IMR-90 (cell line): ENCODE results near the gene INAVA. TPM values are rescaled to one million over a fixed set of nuclear protein-coding genes. Genes with fewer than 3 reads are reported as not detected.
"Not testable (repeated sequence)": the region's sequence is repeated elsewhere in the genome, so short reads cannot be mapped to it uniquely, and the experiment has no call there.

Experiments
- ATAC-seq: fragments of 200-7000 bp; cut with Tn5 transposase; 2 replicates; pipeline ENCODE4 v1.9.1; 2020; ENCODE audit warnings: low read depth, mild to moderate bottlenecking, moderate library complexity
- BruUV-seq: library from RNA; stranded (reverse); fragments of 400-500 nt; replicated peaks from 2 replicates; lab custom pipeline; 2021; lab: Mats Ljungman, UMichigan
- CTCF ChIA-PET: fragments of 300-600 bp; formaldehyde crosslinking; extraction: SDS; loops from one replicate; lab custom pipeline; 2021; ENCODE audit warnings: antibody characterized with exemption; lab: Yijun Ruan, JAX
- POLR2A ChIA-PET: fragments of 300-600 bp; sonication (Branson Sonifier 250); formaldehyde crosslinking; loops from one replicate; lab custom pipeline; 2022; ENCODE audit warnings: antibody characterized with exemption; ENCODE audit not compliant: unreplicated experiment; lab: Charles Lee
- DNase-seq: peaks from one replicate; pipeline ENCODE4 v3.0.0; 2013
- H2AFZ ChIP-seq: replicated peaks from 2 replicates; pipeline ENCODE3; 2013; ENCODE audit warnings: low read length, mild to moderate bottlenecking; ENCODE audit not compliant: poor library complexity
- H2AK5ac ChIP-seq: 2 replicates; pipeline ENCODE4 v1.6.1; 2013; ENCODE audit warnings: low read depth, low read length, inconsistent platforms
- H2AK9ac ChIP-seq: replicated peaks from 2 replicates; pipeline ENCODE3; 2013; ENCODE audit warnings: mild to moderate bottlenecking, low read depth, low read length, moderate library complexity; ENCODE audit not compliant: poor library complexity
- H2BK120ac ChIP-seq: 2 replicates; pipeline ENCODE4 v1.6.1; 2013; ENCODE audit warnings: low read depth, low read length, inconsistent platforms
- H2BK15ac ChIP-seq: 3 replicates; pipeline ENCODE4 v1.6.1; 2013; ENCODE audit warnings: low read depth, low read length, inconsistent platforms
- H2BK20ac ChIP-seq: 2 replicates; pipeline ENCODE4 v1.6.1; 2013; ENCODE audit warnings: low read depth, mild to moderate bottlenecking, inconsistent platforms, low read length, moderate library complexity
- H2BK5ac ChIP-seq: 2 replicates; pipeline ENCODE4 v1.6.1; 2013; ENCODE audit warnings: mild to moderate bottlenecking, low read depth, low read length, inconsistent platforms; ENCODE audit not compliant: poor library complexity, severe bottlenecking
- H3K14ac ChIP-seq: replicated peaks from 2 replicates; pipeline ENCODE4 v1.6.1; 2013; ENCODE audit warnings: low read depth, low read length, inconsistent platforms
- H3K18ac ChIP-seq: 2 replicates; pipeline ENCODE4 v1.6.1; 2013; ENCODE audit warnings: low read depth, low read length, control low read depth
- H3K23ac ChIP-seq: 2 replicates; pipeline ENCODE4 v1.6.1; 2013; ENCODE audit warnings: low read depth, low read length, inconsistent platforms
- H3K27ac ChIP-seq: 2 replicates; pipeline ENCODE4 v1.5.1; 2013; ENCODE audit warnings: mild to moderate bottlenecking, control low read depth, low read length; ENCODE audit not compliant: insufficient read depth
- H3K27me3 ChIP-seq: 2 replicates; pipeline ENCODE4 v1.6.1; 2013; ENCODE audit warnings: low read length; ENCODE audit not compliant: control insufficient read depth, insufficient read depth
- H3K36me3 ChIP-seq: 2 replicates; pipeline ENCODE4 v1.6.1; 2013; ENCODE audit warnings: low read length, mixed read lengths; ENCODE audit not compliant: control insufficient read depth, insufficient read depth
- H3K4ac ChIP-seq: 2 replicates; pipeline ENCODE4 v1.6.1; 2013; ENCODE audit warnings: low read depth, low read length, inconsistent platforms
- H3K4me1 ChIP-seq: 2 replicates; pipeline ENCODE4 v1.6.1; 2013; ENCODE audit warnings: low read length, mixed read lengths; ENCODE audit not compliant: control insufficient read depth, insufficient read depth
- H3K4me2 ChIP-seq: 2 replicates; pipeline ENCODE4 v1.6.1; 2013; ENCODE audit warnings: low read depth, mild to moderate bottlenecking, control low read depth, low read length, moderate library complexity
- H3K4me3 ChIP-seq: 2 replicates; pipeline ENCODE4 v1.5.1; 2013; ENCODE audit warnings: low read depth, mild to moderate bottlenecking, control low read depth, low read length, moderate library complexity; ENCODE audit not compliant: insufficient read depth
- H3K56ac ChIP-seq: 2 replicates; pipeline ENCODE4 v1.6.1; 2013; ENCODE audit warnings: low read length, inconsistent platforms; ENCODE audit not compliant: insufficient read depth; ENCODE audit errors: extremely low read depth
- H3K79me1 ChIP-seq, 2 experiments: 2 replicates each; pipeline ENCODE4 v1.6.1; 2013; ENCODE audit warnings: low read length in 2 of 2, inconsistent platforms in 1 of 2, low read depth in 1 of 2
- H3K9ac ChIP-seq: 2 replicates; pipeline ENCODE4 v1.6.1; 2013; ENCODE audit warnings: low read depth, low read length, control low read depth
- H3K9me1 ChIP-seq: 2 replicates; pipeline ENCODE4 v1.6.1; 2013; ENCODE audit warnings: low read length, inconsistent platforms; ENCODE audit not compliant: insufficient read depth
- H3K9me3 ChIP-seq: 2 replicates; pipeline ENCODE4 v1.6.1; 2013; ENCODE audit warnings: low read length; ENCODE audit not compliant: control insufficient read depth, insufficient read depth
- H4K20me1 ChIP-seq: 2 replicates; pipeline ENCODE4 v1.6.1; 2013; ENCODE audit warnings: low read length, inconsistent platforms; ENCODE audit not compliant: insufficient read depth
- H4K5ac ChIP-seq: 2 replicates; pipeline ENCODE4 v1.6.1; 2013; ENCODE audit warnings: mild to moderate bottlenecking, low read depth, low read length, control low read depth
- H4K8ac ChIP-seq, 2 experiments: 2 replicates each; pipeline ENCODE4 v1.6.1; 2013; ENCODE audit warnings: low read depth in 2 of 2, low read length in 2 of 2, control low read depth in 1 of 2, inconsistent platforms in 1 of 2
- H4K91ac ChIP-seq: 2 replicates; pipeline ENCODE4 v1.6.1; 2013; ENCODE audit warnings: low read depth, low read length, inconsistent platforms; ENCODE audit not compliant: insufficient read depth
- WGBS, 2 experiments: methylation state at CpG; one replicate each; pipeline versions ENCODE4 v1.1.5 to v1.1.7; 2013; ENCODE audit warnings: missing lambda C conversion rate in 2 of 2; ENCODE audit not compliant: insufficient read length in 1 of 2; ENCODE audit errors: extremely low coverage in 2 of 2; 5-methylcytosine and 5-hydroxymethylcytosine counted together
- dilution Hi-C: fragments of 300-500 bp; cut with HindIII; formaldehyde crosslinking; loops from one replicate; pipeline ENCODE4 v1.14.3; 2018; ENCODE audit warnings: low sequenced_read_pairs; ENCODE audit not compliant: unreplicated experiment
- in situ Hi-C: fragments of 300-500 bp; cut with MboI; formaldehyde crosslinking; loops from 3 replicates; pipeline ENCODE4 v1.14.3; 2019; ENCODE audit warnings: low sequenced_read_pairs, inconsistent platforms, mixed read lengths
- intact Hi-C: fragments of 100-400 bp; cut with micrococcal nuclease; formaldehyde crosslinking; loops from 2 replicates; pipeline ENCODE4 v1.10.0; 2022
- polyA plus RNA-seq, 3 experiments: library from polyadenylated mRNA; depleted of rRNA; stranded (reverse); fragments of >200 nt; gene quantifications; 2 replicates each; pipeline ENCODE4 v1.2.3, GENCODE V29; 2012; ENCODE audit warnings: low replicate concordance in 1 of 3
- total RNA-seq: library from RNA; depleted of rRNA; stranded (reverse); fragments of >200 nt; gene quantifications from 2 replicates; pipeline ENCODE4 v1.2.3, GENCODE V29; 2012

Gene INAVA
- total and polyA plus RNA-seq, 2 of the 4 experiments (the other 2 are of a cell fraction), result under 0.01 to 0.07 TPM

DNA sequence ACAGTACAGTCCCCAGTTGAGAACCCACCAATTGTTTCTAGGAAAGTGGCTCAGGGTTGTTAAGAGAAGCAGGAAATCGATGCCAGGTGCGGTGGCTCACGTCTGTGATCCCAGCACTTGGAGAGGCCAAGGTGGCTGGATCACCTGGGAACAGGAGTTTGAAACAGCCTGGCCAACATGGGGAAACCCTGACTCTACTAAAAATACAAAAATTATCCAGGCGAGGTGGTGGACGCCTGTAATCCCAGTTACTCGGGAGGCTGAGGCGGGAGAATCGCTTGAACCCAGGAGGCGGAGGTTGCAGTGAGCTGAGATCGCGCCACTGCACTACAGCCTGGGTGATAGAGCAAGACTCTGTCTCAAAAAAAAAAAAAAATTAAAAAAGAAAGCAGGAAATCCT, 67.5 kb downstream of the INAVA start:
- no CpG with 5 or more reads among the region's 11 CpGs for WGBS, 2 experiments
- dilution Hi-C loops, H3K9me1 ChIP-seq, H2AFZ ChIP-seq, H3K23ac ChIP-seq, H4K5ac ChIP-seq, in situ Hi-C loops, H3K14ac ChIP-seq, H2AK9ac ChIP-seq, DNase-seq, H3K36me3 ChIP-seq, H3K4me2 ChIP-seq, H4K8ac ChIP-seq, H3K18ac ChIP-seq, H3K27ac ChIP-seq, H2BK120ac ChIP-seq, BruUV-seq, H3K79me1 ChIP-seq, H4K91ac ChIP-seq, POLR2A ChIA-PET, intact Hi-C loops, H2BK5ac ChIP-seq, H2BK20ac ChIP-seq, H3K4ac ChIP-seq, H3K56ac ChIP-seq, H3K9me3 ChIP-seq, ATAC-seq, H3K4me3 ChIP-seq, H3K4me1 ChIP-seq, H2BK15ac ChIP-seq, H2AK5ac ChIP-seq, H3K9ac ChIP-seq, H4K20me1 ChIP-seq: not testable (repeated sequence)
- H3K27me3 ChIP-seq, result peaks cover 46% of the 10 kb centered on the region
- CTCF ChIA-PET, result interaction anchor here (0.6 kb wide), 1 partner anchor 351 kb away, joined by 3 read pairs; no protein-coding TSS in a partner anchor
